ENCODE data around the gene MUC16. TPM values are rescaled to one million over a fixed set of nuclear protein-coding genes. Genes with fewer than 3 reads are reported as not detected.

MUC16 gene
- polyA plus RNA-seq, 1 donor, result 0.78 TPM

DNA sequence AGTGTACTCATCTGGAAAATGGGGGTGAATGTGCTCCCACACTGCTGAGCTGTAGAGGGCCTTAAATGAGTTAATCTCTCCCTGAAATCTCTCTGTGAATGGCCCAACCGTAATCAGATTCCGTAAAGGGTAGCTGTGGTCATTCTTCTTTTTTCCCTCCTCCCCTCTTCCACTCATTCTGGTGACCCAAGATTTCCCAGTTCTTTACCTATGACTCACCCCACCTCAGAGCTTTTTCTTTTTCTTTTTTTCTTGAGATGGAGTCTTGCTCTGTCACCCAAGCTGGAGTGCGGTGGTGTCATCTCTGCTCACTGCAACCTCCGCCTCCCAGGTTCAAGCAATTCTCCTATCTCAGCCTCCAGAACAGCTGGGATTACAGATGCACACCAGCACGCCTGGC, 33.3 kb upstream of the MUC16 start:
- H3K27ac ChIP-seq (ENCODE audit: low read length), result no peak overlapping the region
- H3K36me3 ChIP-seq (ENCODE audit: control insufficient read depth, insufficient read depth, low read length), result no peaks in the 10 kb centered on the region
- DNase-seq, result no peak
- H3K4me3 ChIP-seq (ENCODE audit: low read length), result no peak overlapping the region
- H3K4me1 ChIP-seq (ENCODE audit: control insufficient read depth, insufficient read depth, low read length), result no peaks in the 10 kb centered on the region
- no peaks in the 10 kb centered on the region for H3K9me3 ChIP-seq (ENCODE audit: control insufficient read depth, low read depth, low read length)
- WGBS (ENCODE audit: insufficient coverage, low lambda C conversion rate), result 73% methylated on average over 2 of the region's 5 CpGs
- H3K27me3 ChIP-seq (ENCODE audit: control insufficient read depth, insufficient read depth, low read length), result no peaks in the 10 kb centered on the region

DNA sequence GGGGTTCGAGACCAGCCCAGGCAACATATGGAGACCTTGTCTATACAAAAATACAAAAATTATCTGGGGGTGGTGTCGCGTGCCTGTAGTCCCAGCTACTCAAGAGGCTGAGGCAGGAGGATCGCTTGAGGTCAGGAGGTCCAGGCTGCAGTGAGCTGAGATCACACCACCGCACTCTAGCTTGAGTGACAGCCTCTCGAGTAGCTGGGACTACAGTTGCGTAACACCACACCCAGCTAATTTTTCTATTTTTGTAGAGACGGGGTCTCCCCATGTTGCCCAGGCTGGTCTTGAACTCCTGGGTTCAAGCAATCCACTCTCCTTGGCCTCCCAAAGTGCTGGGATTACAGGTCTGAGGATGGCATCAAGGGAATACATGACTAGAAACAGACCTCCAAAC, 30.8 kb upstream of the MUC16 start:
- Histone ChIP-seq H3K36me3 (ENCODE audit: control insufficient read depth, insufficient read depth, low read length) (no peaks in the 10 kb centered on the region), H3K27me3 (ENCODE audit: control insufficient read depth, insufficient read depth, low read length) (no peaks in the 10 kb centered on the region), H3K4me3 (ENCODE audit: low read length) (no peak overlapping the region), H3K27ac (ENCODE audit: low read length) (no peak overlapping the region), H3K9me3 (ENCODE audit: control insufficient read depth, low read depth, low read length) (no peaks in the 10 kb centered on the region), H3K4me1 (ENCODE audit: control insufficient read depth, insufficient read depth, low read length) (no peaks in the 10 kb centered on the region)
- no CpG with 5 or more reads among the region's 8 CpGs for WGBS (ENCODE audit: insufficient coverage, low lambda C conversion rate)
- DNase-seq, result no peak

DNA sequence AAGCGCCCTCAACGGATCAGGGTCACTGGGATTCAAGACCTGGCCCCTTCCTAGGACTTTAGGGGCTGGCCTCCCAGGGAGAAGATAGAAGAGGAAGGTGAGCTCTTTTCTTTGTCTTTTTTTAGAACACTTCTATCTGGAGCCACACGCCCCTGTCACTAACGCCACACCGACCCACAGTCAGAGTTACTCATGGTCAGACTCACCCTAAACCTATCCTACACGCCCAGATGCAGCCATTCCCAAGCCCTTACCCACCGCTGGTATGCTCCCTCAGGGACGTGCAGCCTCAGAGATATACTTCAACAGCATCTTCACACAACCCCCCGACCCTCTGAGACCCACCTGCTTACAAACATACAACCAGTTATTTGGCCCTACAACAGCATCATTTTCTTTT, 29.9 kb upstream of the MUC16 start:
- Histone ChIP-seq H3K36me3 (ENCODE audit: control insufficient read depth, insufficient read depth, low read length) (no peaks in the 10 kb centered on the region), H3K9me3 (ENCODE audit: control insufficient read depth, low read depth, low read length) (no peaks in the 10 kb centered on the region), H3K4me3 (ENCODE audit: low read length) (no peak overlapping the region), H3K27ac (ENCODE audit: low read length) (no peak overlapping the region), H3K27me3 (ENCODE audit: control insufficient read depth, insufficient read depth, low read length) (no peaks in the 10 kb centered on the region), H3K4me1 (ENCODE audit: control insufficient read depth, insufficient read depth, low read length) (no peaks in the 10 kb centered on the region)
- DNase-seq, result no peak
- 83% methylated on average over 3 of the region's 9 CpGs for WGBS (ENCODE audit: insufficient coverage, low lambda C conversion rate)

DNA sequence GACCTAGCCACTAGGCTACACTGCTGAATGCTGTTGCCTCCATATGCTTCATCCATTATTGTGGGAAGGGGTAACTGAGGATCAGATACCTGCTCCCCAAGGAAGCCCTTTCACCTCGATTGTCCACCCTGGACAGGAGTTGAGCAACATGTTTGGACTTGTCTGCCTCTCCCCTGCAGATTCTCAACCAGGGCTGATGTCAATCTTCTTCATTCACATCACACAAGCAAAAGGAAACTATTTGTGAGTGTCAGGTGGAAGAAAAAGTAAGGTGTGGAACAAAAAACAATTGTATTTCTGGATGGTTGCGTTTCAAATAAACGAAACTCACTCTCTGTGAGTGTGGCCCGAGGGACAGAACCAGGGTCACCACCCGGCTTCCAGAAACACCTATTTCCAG, 29.5 kb upstream of the MUC16 start:
- no CpG with 5 or more reads among the region's 5 CpGs for WGBS (ENCODE audit: insufficient coverage, low lambda C conversion rate)
- DNase-seq, result no peak
- H3K4me3 ChIP-seq (ENCODE audit: low read length), result no peak overlapping the region
- H3K27me3 ChIP-seq (ENCODE audit: control insufficient read depth, insufficient read depth, low read length), result no peaks in the 10 kb centered on the region
- H3K9me3 ChIP-seq (ENCODE audit: control insufficient read depth, low read depth, low read length), result no peaks in the 10 kb centered on the region
- H3K36me3 ChIP-seq (ENCODE audit: control insufficient read depth, insufficient read depth, low read length), result no peaks in the 10 kb centered on the region
- H3K4me1 ChIP-seq (ENCODE audit: control insufficient read depth, insufficient read depth, low read length), result no peaks in the 10 kb centered on the region
- H3K27ac ChIP-seq (ENCODE audit: low read length), result no peak overlapping the region

DNA sequence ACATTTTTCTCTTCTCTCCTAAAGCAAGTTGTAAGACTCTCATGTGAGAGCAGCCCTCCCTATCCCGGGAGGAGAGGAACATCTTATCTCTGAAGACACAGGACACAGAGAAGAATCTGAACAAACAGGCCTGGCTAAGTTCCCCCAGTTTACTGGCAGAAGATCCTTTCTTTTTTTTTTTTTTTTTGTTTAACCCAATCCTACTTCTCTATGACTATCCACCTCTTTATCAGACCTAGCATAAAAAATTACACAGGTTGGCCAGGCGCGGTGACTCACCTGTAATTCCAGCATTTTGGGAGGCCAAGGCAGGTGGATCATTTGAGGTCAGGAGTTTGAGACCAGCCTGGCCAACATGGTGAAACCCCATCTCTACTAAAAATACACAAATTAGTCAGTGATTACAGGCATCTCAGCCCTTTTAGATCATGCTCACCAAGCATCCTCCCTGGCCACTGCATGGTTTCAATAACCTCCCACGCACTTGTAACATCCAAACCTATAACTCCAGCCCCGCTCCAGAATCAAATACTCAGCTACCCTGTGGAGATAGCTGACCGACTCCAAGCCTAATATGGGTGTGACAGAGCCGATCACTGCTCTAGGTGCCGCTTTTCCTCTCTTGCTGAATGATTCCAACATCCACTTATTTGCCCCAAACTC, 27.3 kb upstream of the MUC16 start:
- Histone ChIP-seq H3K9me3 (ENCODE audit: control insufficient read depth, low read depth, low read length) (no peaks in the 10 kb centered on the region), H3K4me1 (ENCODE audit: control insufficient read depth, insufficient read depth, low read length) (no peaks in the 10 kb centered on the region), H3K36me3 (ENCODE audit: control insufficient read depth, insufficient read depth, low read length) (no peaks in the 10 kb centered on the region), H3K4me3 (ENCODE audit: low read length) (no peak overlapping the region), H3K27me3 (ENCODE audit: control insufficient read depth, insufficient read depth, low read length) (no peaks in the 10 kb centered on the region), H3K27ac (ENCODE audit: low read length) (no peak overlapping the region)
- WGBS (ENCODE audit: insufficient coverage, low lambda C conversion rate), result 100% methylated on average over 1 of the region's 8 CpGs
- no peak for DNase-seq

DNA sequence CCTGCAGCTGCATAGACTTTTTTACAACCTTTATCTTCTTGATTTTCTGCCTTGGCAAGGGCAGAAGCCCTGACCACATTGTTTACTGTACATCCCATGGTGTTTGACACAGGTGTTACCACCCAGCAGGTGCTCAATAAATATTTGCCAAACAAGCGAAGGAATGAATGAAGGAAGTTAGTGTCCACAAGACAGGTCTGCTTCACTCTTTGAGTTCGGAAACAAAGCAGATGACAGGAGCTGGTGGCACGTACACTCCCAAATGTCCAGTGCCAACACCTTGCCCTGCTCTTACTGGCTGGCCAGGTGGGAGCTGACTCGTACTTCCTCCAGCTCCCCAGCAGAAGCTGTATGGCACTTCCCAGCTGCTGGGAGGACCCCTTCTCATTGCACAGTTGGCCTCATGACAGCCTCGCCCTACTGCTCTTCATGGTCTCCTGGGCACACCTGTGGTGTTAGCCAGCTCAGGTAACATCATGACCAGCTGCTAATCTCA, 22.0 kb upstream of the MUC16 start:
- no peak for DNase-seq
- H3K27ac ChIP-seq (ENCODE audit: low read length), result no peak overlapping the region
- no peaks in the 10 kb centered on the region for H3K9me3 ChIP-seq (ENCODE audit: control insufficient read depth, low read depth, low read length)
- H3K36me3 ChIP-seq (ENCODE audit: control insufficient read depth, insufficient read depth, low read length), result no peaks in the 10 kb centered on the region
- no peaks in the 10 kb centered on the region for H3K27me3 ChIP-seq (ENCODE audit: control insufficient read depth, insufficient read depth, low read length)
- H3K4me1 ChIP-seq (ENCODE audit: control insufficient read depth, insufficient read depth, low read length), result no peaks in the 10 kb centered on the region
- H3K4me3 ChIP-seq (ENCODE audit: low read length), result no peak overlapping the region
- WGBS (ENCODE audit: insufficient coverage, low lambda C conversion rate), result no CpG with 5 or more reads among the region's 5 CpGs

DNA sequence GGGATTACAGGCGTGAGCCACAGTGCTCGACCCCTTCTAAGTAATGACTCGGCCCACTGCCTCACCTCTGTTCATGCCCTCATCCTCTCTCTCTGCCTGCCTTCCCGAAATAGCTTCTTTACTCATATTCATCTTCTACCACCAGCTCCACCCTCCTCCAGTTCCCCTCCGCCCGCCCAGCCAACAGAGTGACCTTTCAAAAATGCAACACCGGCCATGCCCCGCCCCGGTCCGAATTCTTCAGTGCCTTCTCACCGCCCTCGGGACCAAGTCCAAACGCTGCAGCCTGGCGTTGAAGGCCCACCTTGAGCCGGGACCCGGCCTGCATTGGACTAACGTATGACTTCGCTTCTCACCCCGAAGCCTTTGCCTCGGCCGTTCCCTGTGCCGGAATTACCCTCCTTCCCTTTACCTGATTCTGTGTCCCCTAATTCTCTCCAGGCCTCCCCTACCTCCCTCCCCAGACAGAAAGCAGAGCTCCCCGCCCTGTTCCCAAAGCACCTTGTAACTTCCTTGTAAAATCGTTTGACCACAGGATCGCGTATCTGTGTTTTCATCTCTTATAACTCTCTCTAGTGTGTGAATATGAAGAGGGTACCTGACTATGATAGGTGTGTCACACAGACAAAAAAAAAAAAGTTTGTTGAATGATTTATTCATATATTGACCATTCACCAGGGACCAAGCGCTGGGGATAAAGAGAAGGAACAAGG, 8.1 kb upstream of the MUC16 start:
- no peak for DNase-seq
- Histone ChIP-seq H3K9me3 (ENCODE audit: control insufficient read depth, low read depth, low read length) (no peaks in the 10 kb centered on the region), H3K4me1 (ENCODE audit: control insufficient read depth, insufficient read depth, low read length) (no peaks in the 10 kb centered on the region), H3K36me3 (ENCODE audit: control insufficient read depth, insufficient read depth, low read length) (no peaks in the 10 kb centered on the region), H3K27me3 (ENCODE audit: control insufficient read depth, insufficient read depth, low read length) (no peaks in the 10 kb centered on the region), H3K4me3 (ENCODE audit: low read length) (no peak overlapping the region), H3K27ac (ENCODE audit: low read length) (no peak overlapping the region)
- 92% methylated on average over 5 of the region's 27 CpGs for WGBS (ENCODE audit: insufficient coverage, low lambda C conversion rate)

DNA sequence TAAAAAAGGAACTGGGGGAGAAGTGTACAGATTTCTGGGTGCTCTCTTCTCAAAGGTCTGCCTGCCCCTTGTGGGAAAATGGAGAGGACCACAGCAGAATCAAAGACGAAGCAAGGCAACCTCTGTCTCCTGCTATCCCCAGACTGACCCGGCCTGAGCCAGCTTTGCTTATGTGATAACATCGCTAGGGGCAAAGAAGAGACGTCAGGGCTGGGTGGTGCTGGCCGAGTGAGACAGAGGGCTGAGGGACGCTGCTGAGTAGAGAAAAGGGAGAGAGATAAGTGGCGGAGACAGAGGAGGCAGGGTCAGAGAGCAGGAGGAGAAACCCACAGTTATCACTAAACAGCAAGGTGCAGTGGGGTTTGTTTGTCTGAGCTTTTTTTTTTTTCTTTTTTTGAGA, 4.6 kb upstream of the MUC16 start:
- no peak for DNase-seq
- no peaks in the 10 kb centered on the region for H3K27me3 ChIP-seq (ENCODE audit: control insufficient read depth, insufficient read depth, low read length)
- no peak overlapping the region for H3K27ac ChIP-seq (ENCODE audit: low read length)
- H3K9me3 ChIP-seq (ENCODE audit: control insufficient read depth, low read depth, low read length), result no peaks in the 10 kb centered on the region
- H3K4me3 ChIP-seq (ENCODE audit: low read length), result no peak overlapping the region
- H3K36me3 ChIP-seq (ENCODE audit: control insufficient read depth, insufficient read depth, low read length), result no peaks in the 10 kb centered on the region
- no CpG with 5 or more reads among the region's 7 CpGs for WGBS (ENCODE audit: insufficient coverage, low lambda C conversion rate)
- no peaks in the 10 kb centered on the region for H3K4me1 ChIP-seq (ENCODE audit: control insufficient read depth, insufficient read depth, low read length)

DNA sequence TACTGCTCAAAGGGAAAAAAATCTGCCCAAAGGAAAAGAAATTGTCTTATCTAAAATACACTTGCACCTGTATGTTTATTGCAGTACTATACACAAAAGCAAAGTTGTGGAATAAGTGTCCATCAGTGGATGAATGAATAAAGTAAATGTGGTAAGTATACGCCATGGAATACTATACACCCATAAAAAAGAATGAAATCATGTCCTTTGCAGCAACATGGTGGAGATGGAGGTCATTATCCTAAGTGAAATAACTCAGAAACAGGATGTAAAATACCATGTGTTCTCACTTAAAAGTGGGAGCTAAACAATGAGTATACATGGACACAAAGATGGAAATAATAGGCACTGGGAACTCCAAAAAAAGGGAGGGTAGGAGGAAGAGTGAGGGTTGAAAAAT, 3.8 kb upstream of the MUC16 start:
- H3K4me1 ChIP-seq (ENCODE audit: control insufficient read depth, insufficient read depth, low read length), result no peaks in the 10 kb centered on the region
- no peak overlapping the region for H3K4me3 ChIP-seq (ENCODE audit: low read length)
- 100% methylated on average over 1 of the region's 1 CpG for WGBS (ENCODE audit: insufficient coverage, low lambda C conversion rate)
- no peak overlapping the region for H3K27ac ChIP-seq (ENCODE audit: low read length)
- H3K36me3 ChIP-seq (ENCODE audit: control insufficient read depth, insufficient read depth, low read length), result no peaks in the 10 kb centered on the region
- no peak for DNase-seq
- H3K27me3 ChIP-seq (ENCODE audit: control insufficient read depth, insufficient read depth, low read length), result no peaks in the 10 kb centered on the region
- H3K9me3 ChIP-seq (ENCODE audit: control insufficient read depth, low read depth, low read length), result no peaks in the 10 kb centered on the region

DNA sequence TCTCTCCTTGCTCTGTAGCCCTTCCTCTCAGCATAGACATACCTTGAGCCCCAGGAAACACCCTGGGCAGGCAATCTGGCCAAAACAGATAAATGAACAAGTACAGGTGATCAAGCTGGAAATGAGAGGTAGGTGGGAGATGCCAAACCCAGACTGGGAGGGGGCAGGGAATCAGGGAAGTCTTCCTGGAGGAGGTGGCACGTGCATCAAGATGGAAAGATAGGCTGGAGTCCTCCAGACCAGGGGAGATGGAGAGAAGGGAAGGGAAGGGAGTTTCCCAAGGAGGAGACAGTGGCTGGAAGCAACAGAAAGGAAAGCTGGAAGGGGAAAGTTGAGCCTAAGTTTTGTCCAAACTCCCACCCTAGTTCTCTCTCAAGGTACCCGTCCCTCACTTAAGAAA, 1.7 kb upstream of the MUC16 start:
- Histone ChIP-seq H3K4me3 (ENCODE audit: low read length) (no peak overlapping the region), H3K9me3 (ENCODE audit: control insufficient read depth, low read depth, low read length) (no peaks in the 10 kb centered on the region), H3K27me3 (ENCODE audit: control insufficient read depth, insufficient read depth, low read length) (no peaks in the 10 kb centered on the region), H3K4me1 (ENCODE audit: control insufficient read depth, insufficient read depth, low read length) (no peaks in the 10 kb centered on the region), H3K36me3 (ENCODE audit: control insufficient read depth, insufficient read depth, low read length) (no peaks in the 10 kb centered on the region), H3K27ac (ENCODE audit: low read length) (no peak overlapping the region)
- DNase-seq, result no peak
- no CpG with 5 or more reads among the region's 2 CpGs for WGBS (ENCODE audit: insufficient coverage, low lambda C conversion rate)

DNA sequence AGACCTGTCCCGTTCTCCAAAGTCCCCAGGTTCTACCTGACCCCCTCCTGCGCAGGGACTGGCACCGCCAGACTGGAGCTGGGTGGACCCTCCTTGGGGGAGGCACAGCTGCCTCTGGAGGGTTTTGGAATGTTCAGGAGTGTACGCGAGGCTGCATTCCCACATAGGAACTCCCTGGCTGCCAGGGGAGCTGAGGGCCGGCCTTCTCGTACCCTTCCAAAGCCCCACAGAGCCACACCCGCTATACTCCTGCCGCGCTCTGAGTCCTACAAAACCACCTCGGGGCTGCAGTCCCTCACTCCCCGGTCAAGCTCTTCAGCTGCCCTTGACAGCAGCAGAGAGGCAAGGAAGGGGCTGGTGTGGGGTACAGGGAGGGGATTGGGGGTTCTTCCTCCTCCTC, 484 bp upstream of the MUC16 start:
- no peaks in the 10 kb centered on the region for H3K9me3 ChIP-seq (ENCODE audit: control insufficient read depth, low read depth, low read length)
- H3K36me3 ChIP-seq (ENCODE audit: control insufficient read depth, insufficient read depth, low read length), result no peaks in the 10 kb centered on the region
- H3K4me1 ChIP-seq (ENCODE audit: control insufficient read depth, insufficient read depth, low read length), result no peaks in the 10 kb centered on the region
- WGBS (ENCODE audit: insufficient coverage, low lambda C conversion rate), result no CpG with 5 or more reads among the region's 12 CpGs
- H3K27me3 ChIP-seq (ENCODE audit: control insufficient read depth, insufficient read depth, low read length), result no peaks in the 10 kb centered on the region
- DNase-seq, result no peak
- H3K27ac ChIP-seq (ENCODE audit: low read length), result no peak overlapping the region
- no peak overlapping the region for H3K4me3 ChIP-seq (ENCODE audit: low read length)

All from large intestine (tissue), 3 donors.